ENCODE results near the gene FHOD3.

DNA sequence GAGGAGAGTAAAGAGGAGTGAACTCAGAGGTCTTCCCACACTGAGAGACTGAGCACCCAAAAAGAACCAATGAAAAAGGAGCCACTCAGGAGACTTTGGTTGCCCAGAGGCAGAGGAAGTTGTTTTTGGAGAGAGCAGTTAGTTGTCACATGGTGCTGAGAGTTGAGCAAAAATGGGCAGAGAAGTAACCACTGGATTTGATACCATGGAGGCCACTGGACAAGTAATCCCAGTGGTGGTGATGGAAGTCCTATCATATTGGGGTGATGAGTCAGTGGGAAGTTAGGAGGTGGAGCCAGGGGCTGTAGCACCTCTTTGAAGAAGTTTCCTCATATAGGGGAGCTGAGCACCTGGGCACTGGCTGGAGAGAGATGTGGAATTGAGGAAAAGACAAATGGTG lies 295.5 kb downstream of the FHOD3 start:
- no peak for TF ChIP-seq POLR2AphosphoS5 (IDR thresholded peaks at IDR 0.05; ENCODE audit: low read depth, low read length)
- TF ChIP-seq SIN3A (IDR thresholded peaks at IDR 0.05; ENCODE audit: borderline replicate concordance, insufficient read depth, low read length) = no peak
- TF ChIP-seq, protein P1, sequence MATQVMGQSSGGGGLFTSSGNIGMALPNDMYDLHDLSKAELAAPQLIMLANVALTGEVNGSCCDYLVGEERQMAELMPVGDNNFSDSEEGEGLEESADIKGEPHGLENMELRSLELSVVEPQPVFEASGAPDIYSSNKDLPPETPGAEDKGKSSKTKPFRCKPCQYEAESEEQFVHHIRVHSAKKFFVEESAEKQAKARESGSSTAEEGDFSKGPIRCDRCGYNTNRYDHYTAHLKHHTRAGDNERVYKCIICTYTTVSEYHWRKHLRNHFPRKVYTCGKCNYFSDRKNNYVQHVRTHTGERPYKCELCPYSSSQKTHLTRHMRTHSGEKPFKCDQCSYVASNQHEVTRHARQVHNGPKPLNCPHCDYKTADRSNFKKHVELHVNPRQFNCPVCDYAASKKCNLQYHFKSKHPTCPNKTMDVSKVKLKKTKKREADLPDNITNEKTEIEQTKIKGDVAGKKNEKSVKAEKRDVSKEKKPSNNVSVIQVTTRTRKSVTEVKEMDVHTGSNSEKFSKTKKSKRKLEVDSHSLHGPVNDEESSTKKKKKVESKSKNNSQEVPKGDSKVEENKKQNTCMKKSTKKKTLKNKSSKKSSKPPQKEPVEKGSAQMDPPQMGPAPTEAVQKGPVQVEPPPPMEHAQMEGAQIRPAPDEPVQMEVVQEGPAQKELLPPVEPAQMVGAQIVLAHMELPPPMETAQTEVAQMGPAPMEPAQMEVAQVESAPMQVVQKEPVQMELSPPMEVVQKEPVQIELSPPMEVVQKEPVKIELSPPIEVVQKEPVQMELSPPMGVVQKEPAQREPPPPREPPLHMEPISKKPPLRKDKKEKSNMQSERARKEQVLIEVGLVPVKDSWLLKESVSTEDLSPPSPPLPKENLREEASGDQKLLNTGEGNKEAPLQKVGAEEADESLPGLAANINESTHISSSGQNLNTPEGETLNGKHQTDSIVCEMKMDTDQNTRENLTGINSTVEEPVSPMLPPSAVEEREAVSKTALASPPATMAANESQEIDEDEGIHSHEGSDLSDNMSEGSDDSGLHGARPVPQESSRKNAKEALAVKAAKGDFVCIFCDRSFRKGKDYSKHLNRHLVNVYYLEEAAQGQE (IDR thresholded peaks at IDR 0.05; ENCODE audit: insufficient read depth in 1 of 2, low read depth in 2 of 2, low read length in 2 of 2) = no peak
- TF ChIP-seq TAF1 (IDR thresholded peaks at IDR 0.05; ENCODE audit: borderline replicate concordance, insufficient read depth, low read length) = no peak

Measured in PFSK-1 (cell line).